HG03135 (cell line): ENCODE results near the gene PRKCG.
"Not testable (repeated sequence)": the region's sequence is repeated elsewhere in the genome, so short reads cannot be mapped to it uniquely, and the experiment has no call there.

Experiments
- ATAC-seq: cut with Tn5 transposase; IDR thresholded peaks from one replicate; pipeline ENCODE4 v1.9.1; 2021; ENCODE audit warnings: mild to moderate bottlenecking, moderate library complexity; ENCODE audit not compliant: unreplicated experiment

The PRKCG gene

GRCh38 chr19:53936029-53936428, 54.0 kb downstream of the PRKCG start:
- ATAC-seq, result no peak

- no peak for ATAC-seq
Observed at GRCh38 chr19:53942001-53942786, 60.2 kb downstream of the PRKCG start.

- ATAC-seq, result no peak
Observed at GRCh38 chr19:53944416-53944815, 62.4 kb downstream of the PRKCG start.

- no peak for ATAC-seq
Observed at GRCh38 chr19:53944933-53945332, 62.9 kb downstream of the PRKCG start.

- no peak for ATAC-seq
Observed at GRCh38 chr19:53945441-53945840, 63.4 kb downstream of the PRKCG start.

GRCh38 chr19:53945998-53946397, 64.0 kb downstream of the PRKCG start:
- ATAC-seq, result no peak

GRCh38 chr19:53947624-53948023, 65.6 kb downstream of the PRKCG start:
- no peak for ATAC-seq

GRCh38 chr19:53948611-53949010, 66.6 kb downstream of the PRKCG start:
- ATAC-seq, result not testable (repeated sequence)

- no peak for ATAC-seq
Observed at GRCh38 chr19:53951436-53951835, 69.4 kb downstream of the PRKCG start.

- no peak for ATAC-seq
Observed at GRCh38 chr19:53951947-53952346, 70.0 kb downstream of the PRKCG start.

- ATAC-seq, result no peak
Observed at GRCh38 chr19:53953383-53953782, 71.4 kb downstream of the PRKCG start.
